ENCODE results near the gene COL23A1. TPM values are rescaled to one million over a fixed set of nuclear protein-coding genes. Genes with fewer than 3 reads are reported as not detected.

COL23A1 gene
- total RNA-seq, 4 donors from 2014 or later = 7.9 to 20.4 (median 12.0) TPM

DNA sequence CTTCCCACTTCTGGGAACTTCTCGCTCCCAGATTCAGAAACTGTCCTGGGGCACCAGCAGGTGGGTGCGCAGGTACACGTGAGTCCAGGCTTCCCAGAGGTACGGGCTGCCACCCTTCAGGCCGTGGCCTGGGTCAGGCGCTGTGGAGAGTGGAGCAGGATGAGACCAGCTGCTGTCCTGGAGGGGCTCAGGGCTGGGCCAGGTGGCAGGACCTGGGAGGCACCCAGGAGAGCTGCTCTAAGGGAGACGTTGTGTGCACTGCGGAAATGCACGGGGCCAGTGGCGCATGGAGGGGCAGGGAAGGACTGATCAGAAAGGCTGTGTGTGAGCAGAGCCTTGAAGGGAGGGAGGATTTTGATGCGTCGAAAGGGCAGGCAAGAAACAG lies 222.5 kb downstream of the COL23A1 start:
- TF ChIP-seq POLR2A (IDR thresholded peaks at IDR 0.05) (no peak), EP300 (IDR thresholded peaks at IDR 0.05) (no peak)
- TF ChIP-seq, protein P1, sequence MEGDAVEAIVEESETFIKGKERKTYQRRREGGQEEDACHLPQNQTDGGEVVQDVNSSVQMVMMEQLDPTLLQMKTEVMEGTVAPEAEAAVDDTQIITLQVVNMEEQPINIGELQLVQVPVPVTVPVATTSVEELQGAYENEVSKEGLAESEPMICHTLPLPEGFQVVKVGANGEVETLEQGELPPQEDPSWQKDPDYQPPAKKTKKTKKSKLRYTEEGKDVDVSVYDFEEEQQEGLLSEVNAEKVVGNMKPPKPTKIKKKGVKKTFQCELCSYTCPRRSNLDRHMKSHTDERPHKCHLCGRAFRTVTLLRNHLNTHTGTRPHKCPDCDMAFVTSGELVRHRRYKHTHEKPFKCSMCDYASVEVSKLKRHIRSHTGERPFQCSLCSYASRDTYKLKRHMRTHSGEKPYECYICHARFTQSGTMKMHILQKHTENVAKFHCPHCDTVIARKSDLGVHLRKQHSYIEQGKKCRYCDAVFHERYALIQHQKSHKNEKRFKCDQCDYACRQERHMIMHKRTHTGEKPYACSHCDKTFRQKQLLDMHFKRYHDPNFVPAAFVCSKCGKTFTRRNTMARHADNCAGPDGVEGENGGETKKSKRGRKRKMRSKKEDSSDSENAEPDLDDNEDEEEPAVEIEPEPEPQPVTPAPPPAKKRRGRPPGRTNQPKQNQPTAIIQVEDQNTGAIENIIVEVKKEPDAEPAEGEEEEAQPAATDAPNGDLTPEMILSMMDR (IDR thresholded peaks at IDR 0.05) = no peak
- Histone ChIP-seq H3K9me3 (peaks cover 0 to 14% (median 0%) of the 10 kb centered on the region in 4 donors), H3K4me1 (peaks cover 0 to 16% (median 3%) of the 10 kb centered on the region in 4 donors), H3K4me3 (no peak overlapping the region), H3K27me3 (no peaks in the 10 kb centered on the region), H3K36me3 (no peaks in the 10 kb centered on the region), H3K27ac (no peak overlapping the region)
- 79 to 83% methylated on average over 12 of the region's 12 CpGs for WGBS, 2 donors
- no peak for DNase-seq (ENCODE audit: low spot score in 2 of 2)

GRCh38 chr5:178366998-178367735 lies 223.0 kb downstream of the COL23A1 start:
- WGBS, 2 donors = 70 to 75% methylated on average over 21 of the region's 21 CpGs
- TF ChIP-seq, protein P1 (IDR thresholded peaks at IDR 0.05) = no peak
- TF ChIP-seq EP300 (IDR thresholded peaks at IDR 0.05) (no peak), POLR2A (IDR thresholded peaks at IDR 0.05) (no peak)
- no peak overlapping the region for H3K4me3 ChIP-seq
- no peaks in the 10 kb centered on the region for H3K36me3 ChIP-seq
- no peak overlapping the region for H3K27ac ChIP-seq
- H3K4me1 ChIP-seq = peaks cover 0 to 11% (median 3%) of the 10 kb centered on the region in 4 donors
- no peaks in the 10 kb centered on the region for H3K27me3 ChIP-seq
- H3K9me3 ChIP-seq = peaks cover 0 to 14% (median 0%) of the 10 kb centered on the region in 4 donors
- no peak for DNase-seq (ENCODE audit: low spot score in 2 of 2)

DNA sequence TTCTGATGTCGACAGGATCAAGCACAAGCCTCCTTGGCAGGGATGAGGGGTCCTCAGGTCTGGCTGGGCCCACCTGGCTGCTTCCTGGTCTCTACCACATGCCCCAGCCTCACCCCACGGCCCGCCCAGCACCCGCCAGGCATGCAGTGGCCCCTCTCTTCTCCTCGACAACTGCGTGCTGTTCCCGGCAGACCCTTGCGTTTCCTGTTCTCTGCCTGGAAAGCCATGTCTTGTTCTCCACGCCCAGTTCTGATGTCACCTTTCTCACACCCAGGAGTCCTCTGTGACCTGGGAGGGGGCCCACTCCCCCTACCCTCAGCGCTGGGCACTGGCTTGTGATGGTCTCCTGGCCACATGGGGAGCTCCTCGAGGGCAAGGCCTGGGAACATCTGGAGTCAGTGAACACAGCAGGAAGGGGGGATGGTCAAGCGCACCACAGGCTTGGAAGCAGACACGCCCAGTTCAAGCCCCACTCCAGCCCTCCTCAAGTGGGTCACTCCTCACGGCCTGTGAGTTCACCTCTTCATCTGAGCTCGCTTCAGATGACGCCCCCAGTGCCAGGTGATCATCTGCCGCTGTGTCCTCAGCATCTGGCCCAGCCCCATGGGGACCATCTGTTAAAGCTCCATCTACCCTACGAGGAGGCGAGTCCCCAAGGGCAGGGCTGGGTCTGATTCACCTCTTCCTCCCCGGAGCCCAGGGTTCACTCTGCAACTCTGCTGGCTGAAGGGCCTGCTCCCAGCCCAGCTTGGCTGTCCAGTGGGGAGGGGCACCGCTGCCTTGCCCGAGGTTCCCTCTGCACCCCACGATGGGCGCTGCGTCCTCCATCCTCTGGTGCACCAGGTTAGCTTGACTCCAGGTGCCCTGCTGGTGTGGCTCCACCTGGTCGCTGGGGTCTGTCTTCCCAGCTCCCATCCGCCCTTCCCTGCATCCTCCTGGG lies 224.4 kb downstream of the COL23A1 start:
- 84 to 92% methylated on average over 25 to 27 of the region's 27 CpGs for WGBS, 2 donors
- Histone ChIP-seq H3K9me3 (peaks cover 0 to 14% (median 0%) of the 10 kb centered on the region in 4 donors), H3K4me1 (no peaks in the 10 kb centered on the region), H3K27ac (no peak overlapping the region), H3K27me3 (no peaks in the 10 kb centered on the region), H3K36me3 (no peaks in the 10 kb centered on the region), H3K4me3 (no peak overlapping the region)
- DNase-seq (ENCODE audit: low spot score in 2 of 2) = no peak
- no peak for TF ChIP-seq EP300 (IDR thresholded peaks at IDR 0.05)
- TF ChIP-seq, protein P1 (IDR thresholded peaks at IDR 0.05) = no peak
- no peak for TF ChIP-seq POLR2A (IDR thresholded peaks at IDR 0.05)

DNA sequence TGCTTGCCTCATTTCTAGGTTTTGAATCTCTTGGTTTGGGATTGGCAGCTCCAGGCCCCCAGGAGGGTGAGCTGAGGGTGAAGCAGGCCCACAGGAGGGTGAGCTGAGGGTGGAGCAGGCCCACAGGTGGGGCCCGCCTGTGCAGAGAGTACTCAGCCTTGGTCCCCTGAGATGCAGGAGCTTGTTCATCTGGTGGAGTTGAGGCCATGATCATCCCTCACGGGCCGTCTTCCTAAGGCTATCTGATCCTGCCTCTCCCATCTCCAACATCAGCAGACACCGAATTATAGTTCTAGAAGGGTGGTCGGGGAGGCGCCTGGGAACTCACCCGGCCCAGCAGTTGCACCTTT lies 225.9 kb downstream of the COL23A1 start:
- no peaks in the 10 kb centered on the region for H3K4me1 ChIP-seq
- no peaks in the 10 kb centered on the region for H3K36me3 ChIP-seq
- no peak for DNase-seq (ENCODE audit: low spot score in 2 of 2)
- H3K9me3 ChIP-seq = peaks cover 0 to 3% (median 0%) of the 10 kb centered on the region in 4 donors
- TF ChIP-seq POLR2A (IDR thresholded peaks at IDR 0.05) (no peak), EP300 (IDR thresholded peaks at IDR 0.05) (no peak)
- TF ChIP-seq, protein P1 (IDR thresholded peaks at IDR 0.05) = no peak
- H3K27ac ChIP-seq = no peak overlapping the region
- H3K4me3 ChIP-seq = no peak overlapping the region
- WGBS, 2 donors = 90 to 93% methylated on average over 5 to 7 of the region's 7 CpGs
- no peaks in the 10 kb centered on the region for H3K27me3 ChIP-seq

Data from tibial nerve (tissue), 4 donors.